Gastrocnemius medialis (tissue), 4 donors: ENCODE measurements around the gene HNRNPA3.

ENCODE experiments used
- CTCF ChIP-seq, 5 experiments: fragments of 450-650 bp in 3 of 5; fragments of 200-600 bp in 2 of 5; sonication (generic) in 2 of 5; IDR thresholded peaks in 4 of 5; conservative IDR thresholded peaks in 1 of 5; 1 replicate in 4 of 5; 2 replicates in 1 of 5; pipeline ENCODE4 v1.5.1; 2016 to 2019; ENCODE audit warnings: antibody characterized with exemption in 5 of 5, mild to moderate bottlenecking in 3 of 5, moderate library complexity in 3 of 5
- POLR2A ChIP-seq, 2 donors: fragments of 450-650 bp; IDR thresholded peaks; one replicate each; pipeline ENCODE4 v1.6.1; 2017; ENCODE audit warnings: antibody characterized with exemption in 2 of 2, mild to moderate bottlenecking in 2 of 2, moderate library complexity in 2 of 2

GRCh38 chr2:177229442-177230242, 17.0 kb downstream of the HNRNPA3 start:
- TF ChIP-seq CTCF (IDR thresholded peaks at IDR 0.05 in 4 of 5, conservative IDR thresholded peaks at IDR 0.05 in 1 of 5) (no peak), POLR2A (IDR thresholded peaks at IDR 0.05) (no peak)
